HepG2 (cell line): ENCODE results near the gene MTA3. TPM values are rescaled to one million over a fixed set of nuclear protein-coding genes. Genes with fewer than 3 reads are reported as not detected.

Source experiments
- ARNTL ChIP-seq: sonication (generic); formaldehyde crosslinking; IDR thresholded peaks from 2 replicates; pipeline ENCODE4 v1.4.0; 2020; ENCODE audit warnings: mild to moderate bottlenecking, missing genetic modification reagents
- ATAD3A ChIP-seq: sonication (generic); formaldehyde crosslinking; IDR thresholded peaks from 2 replicates; pipeline ENCODE4 v1.4.0; 2020; ENCODE audit warnings: missing genetic modification reagents
- CEBPG ChIP-seq: IDR thresholded peaks from 2 replicates; pipeline ENCODE4 v1.6.1; 2016
- EHMT2 ChIP-seq: fragments of 200-600 bp; sonication (generic); IDR thresholded peaks from 2 replicates; pipeline ENCODE4 v1.7.0; 2017; ENCODE audit warnings: antibody characterized with exemption, low read depth, low read length, borderline replicate concordance
- EP300 ChIP-seq, 3 experiments: sonication (generic) in 1 of 3; formaldehyde crosslinking in 1 of 3; IDR thresholded peaks; 2 replicates each; pipeline versions ENCODE4 v1.5.1 to v1.6.1; 2011 to 2020; ENCODE audit warnings: low read depth in 2 of 3, low read length in 2 of 3, borderline replicate concordance in 1 of 3, improper control_type of control experiment in 1 of 3, mild to moderate bottlenecking in 1 of 3, missing genetic modification reagents in 1 of 3, moderate library complexity in 1 of 3
- ETV5 ChIP-seq: IDR thresholded peaks from 2 replicates; pipeline ENCODE4 v1.6.1; 2018; ENCODE audit warnings: missing biosample characterization, missing genetic modification reagents, inconsistent platforms, borderline replicate concordance
- FOSL2 ChIP-seq: sonication (generic); formaldehyde crosslinking; IDR thresholded peaks from 2 replicates; pipeline ENCODE4 v1.4.0; 2020; ENCODE audit warnings: missing genetic modification reagents
- GFI1 ChIP-seq: sonication (generic); formaldehyde crosslinking; IDR thresholded peaks from 2 replicates; pipeline ENCODE4 v1.5.0; 2020; ENCODE audit warnings: missing genetic modification reagents, mild to moderate bottlenecking, borderline replicate concordance
- KDM4B ChIP-seq: sonication (generic); formaldehyde crosslinking; IDR thresholded peaks from 2 replicates; pipeline ENCODE4 v1.4.0; 2020; ENCODE audit warnings: missing genetic modification reagents
- NFYC ChIP-seq: IDR thresholded peaks from 2 replicates; pipeline ENCODE4 v1.6.1; 2016; ENCODE audit warnings: missing genetic modification reagents, missing compliant biosample characterization
- RBFOX2 ChIP-seq: fragments of 200-400 bp; formaldehyde crosslinking; IDR thresholded peaks from 2 replicates; pipeline ENCODE4 v1.6.1; 2017; ENCODE audit warnings: low read depth, mild to moderate bottlenecking, low read length
- RFXANK ChIP-seq: IDR thresholded peaks from 2 replicates; pipeline ENCODE4 v1.6.1; 2016
- TARDBP ChIP-seq: sonication (generic); formaldehyde crosslinking; IDR thresholded peaks from 2 replicates; pipeline ENCODE4 v1.8.0; 2022; ENCODE audit warnings: mild to moderate bottlenecking, missing genetic modification reagents
- THAP11 ChIP-seq: IDR thresholded peaks from 2 replicates; pipeline ENCODE4 v1.6.1; 2016; ENCODE audit warnings: missing biosample characterization, missing genetic modification reagents
- ZBTB20 ChIP-seq: sonication (generic); formaldehyde crosslinking; IDR thresholded peaks from 2 replicates; pipeline ENCODE4 v1.8.1; 2023; ENCODE audit warnings: missing genetic modification reagents, low read depth, mild to moderate bottlenecking, borderline replicate concordance
- ZNF331 ChIP-seq: sonication (generic); formaldehyde crosslinking; IDR thresholded peaks from 2 replicates; pipeline ENCODE4 v1.4.0; 2020; ENCODE audit warnings: missing genetic modification reagents
- ZSCAN22 ChIP-seq: sonication (generic); formaldehyde crosslinking; IDR thresholded peaks from 2 replicates; pipeline ENCODE4 v1.4.0; 2020; ENCODE audit warnings: mild to moderate bottlenecking, missing genetic modification reagents
- polyA plus RNA-seq, 8 experiments: library from polyadenylated mRNA; depleted of rRNA in 3 of 8; stranded (reverse) in 7 of 8; unstranded in 1 of 8; fragments of >200 nt; fragmentation: Illumina TruSeq in 4 of 8; extraction: Trizol in 4 of 8; gene quantifications; 2 replicates each; pipeline versions ENCODE4 v1.2.1 to v1.2.3, GENCODE V29; 2011 to 2016; ENCODE audit warnings: low read depth in 4 of 8, missing spikeins in 1 of 8, mixed read lengths in 1 of 8; ENCODE audit not compliant: insufficient read depth in 1 of 8
- total RNA-seq, 5 experiments: library from RNA; depleted of rRNA; stranded (reverse); fragments of >200 nt; fragmentation: Illumina TruSeq; extraction: Trizol; gene quantifications; 2 replicates each; pipeline ENCODE4 v1.2.3, GENCODE V29; 2016; ENCODE audit warnings: low read depth in 1 of 5
- TF ChIP-seq, protein P1 (sequence below): IDR thresholded peaks from 2 replicates; pipeline ENCODE4 v1.6.1; 2016
- TF ChIP-seq, protein P2 (sequence below): IDR thresholded peaks from 2 replicates; pipeline ENCODE4 v1.6.1; 2012; ENCODE audit warnings: inconsistent platforms
- TF ChIP-seq, protein P3 (sequence below): sonication (generic); formaldehyde crosslinking; IDR thresholded peaks from 2 replicates; pipeline ENCODE4 v1.4.0; 2020; ENCODE audit warnings: missing genetic modification reagents
- TF ChIP-seq, protein P4 (sequence below), 2 experiments: fragments of 450-650 bp in 1 of 2; sonication (generic) in 1 of 2; formaldehyde crosslinking; IDR thresholded peaks; 2 replicates each; pipeline versions ENCODE4 v1.5.0 to v1.8.0; 2020 to 2022; ENCODE audit warnings: mild to moderate bottlenecking in 1 of 2, missing genetic modification reagents in 1 of 2
- TF ChIP-seq, protein P5 (sequence below), 2 experiments: sonication (generic) in 1 of 2; formaldehyde crosslinking in 1 of 2; IDR thresholded peaks; 2 replicates each; pipeline versions ENCODE4 v1.4.0 to v1.6.1; 2016 to 2020; ENCODE audit warnings: borderline replicate concordance in 1 of 2, low read depth in 1 of 2, mild to moderate bottlenecking in 1 of 2, missing genetic modification reagents in 1 of 2

The MTA3 gene
- total and polyA plus RNA-seq, 2 of the 13 experiments (the other 11 are each of a cell fraction or from before 2014, with no cell fraction given): 48.8 to 77.8 TPM

DNA sequence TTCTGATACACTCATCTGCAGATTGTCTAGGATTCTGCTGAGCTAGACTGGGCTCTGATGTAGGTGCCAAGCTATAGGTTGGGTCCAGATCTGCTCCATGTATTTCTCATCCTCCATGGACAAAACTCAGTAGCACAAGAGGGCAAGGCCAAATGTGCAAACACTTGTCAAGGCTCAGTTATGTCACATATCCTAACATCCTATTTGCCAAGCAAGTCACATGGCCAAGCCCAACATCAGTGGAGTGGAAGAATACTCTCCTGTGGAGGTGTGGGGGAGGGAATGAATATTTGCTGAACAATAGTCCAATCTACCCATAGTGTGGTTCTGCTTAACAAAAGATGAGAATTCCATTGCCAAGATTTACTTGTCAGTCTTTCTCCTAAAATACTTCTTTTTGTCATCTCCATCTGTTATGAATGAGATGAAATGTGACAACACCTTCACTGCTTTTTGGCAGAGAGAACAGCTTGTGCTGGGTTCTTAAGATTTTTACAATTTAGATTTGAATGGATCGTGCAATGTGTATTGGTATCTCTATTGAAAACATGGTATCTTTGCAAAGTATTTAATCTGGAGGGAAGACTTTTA lies 105.7 kb downstream of the MTA3 start (continued):
- TF ChIP-seq EHMT2 (peak; percentile 20; the same call in 1 of the 2 replicates), ZBTB20 (CRISPR knock-in tag) (peak; percentile 58; the same call in 1 of the 2 replicates), ARNTL (CRISPR knock-in tag) (peak; percentile 66), THAP11 (CRISPR knock-in tag) (0 out of 2 replicates have a peak, but pooled peaks have one; percentile 23), ATAD3A (no peak), TARDBP (CRISPR knock-in tag) (peak; percentile 68; the same call in 1 of the 2 replicates), EP300 (IDR thresholded peaks at IDR 0.05; ENCODE audit: low read depth in 2 of 2, low read length in 2 of 2) (peak in 1 of 2 experiments; percentile 72; a peak in 2 of 4 replicates), EP300 (CRISPR knock-in tag; IDR thresholded peaks at IDR 0.05; ENCODE audit: borderline replicate concordance) (no peak), FOSL2 (0 out of 2 replicates have a peak, but pooled peaks have one; percentile 13), NFYC (peak; percentile 79), RBFOX2 (no peak), KDM4B (no peak), RFXANK (CRISPR knock-in tag) (peak; percentile 1; the same call in 1 of the 2 replicates), GFI1 (CRISPR knock-in tag) (peak; percentile 35; the same call in 1 of the 2 replicates), ZSCAN22 (CRISPR knock-in tag) (no peak), ETV5 (CRISPR knock-in tag) (0 out of 2 replicates have a peak, but pooled peaks have one; percentile 22), ZNF331 (CRISPR knock-in tag) (peak; percentile 72), CEBPG (CRISPR knock-in tag) (peak; percentile 66)
- TF ChIP-seq, protein P1, sequence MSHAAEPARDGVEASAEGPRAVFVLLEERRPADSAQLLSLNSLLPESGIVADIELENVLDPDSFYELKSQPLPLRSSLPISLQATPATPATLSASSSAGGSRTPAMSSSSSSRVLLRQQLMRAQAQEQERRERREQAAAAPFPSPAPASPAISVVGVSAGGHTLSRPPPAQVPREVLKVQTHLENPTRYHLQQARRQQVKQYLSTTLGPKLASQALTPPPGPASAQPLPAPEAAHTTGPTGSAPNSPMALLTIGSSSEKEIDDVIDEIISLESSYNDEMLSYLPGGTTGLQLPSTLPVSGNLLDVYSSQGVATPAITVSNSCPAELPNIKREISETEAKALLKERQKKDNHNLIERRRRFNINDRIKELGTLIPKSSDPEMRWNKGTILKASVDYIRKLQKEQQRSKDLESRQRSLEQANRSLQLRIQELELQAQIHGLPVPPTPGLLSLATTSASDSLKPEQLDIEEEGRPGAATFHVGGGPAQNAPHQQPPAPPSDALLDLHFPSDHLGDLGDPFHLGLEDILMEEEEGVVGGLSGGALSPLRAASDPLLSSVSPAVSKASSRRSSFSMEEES: peak; percentile 84
- TF ChIP-seq, protein P2, sequence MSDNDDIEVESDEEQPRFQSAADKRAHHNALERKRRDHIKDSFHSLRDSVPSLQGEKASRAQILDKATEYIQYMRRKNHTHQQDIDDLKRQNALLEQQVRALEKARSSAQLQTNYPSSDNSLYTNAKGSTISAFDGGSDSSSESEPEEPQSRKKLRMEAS: peak; percentile 31; the same call in 1 of the 2 replicates
- TF ChIP-seq, protein P3, sequence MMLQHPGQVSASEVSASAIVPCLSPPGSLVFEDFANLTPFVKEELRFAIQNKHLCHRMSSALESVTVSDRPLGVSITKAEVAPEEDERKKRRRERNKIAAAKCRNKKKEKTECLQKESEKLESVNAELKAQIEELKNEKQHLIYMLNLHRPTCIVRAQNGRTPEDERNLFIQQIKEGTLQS (CRISPR knock-in tag): no peak
- TF ChIP-seq, protein P4, sequence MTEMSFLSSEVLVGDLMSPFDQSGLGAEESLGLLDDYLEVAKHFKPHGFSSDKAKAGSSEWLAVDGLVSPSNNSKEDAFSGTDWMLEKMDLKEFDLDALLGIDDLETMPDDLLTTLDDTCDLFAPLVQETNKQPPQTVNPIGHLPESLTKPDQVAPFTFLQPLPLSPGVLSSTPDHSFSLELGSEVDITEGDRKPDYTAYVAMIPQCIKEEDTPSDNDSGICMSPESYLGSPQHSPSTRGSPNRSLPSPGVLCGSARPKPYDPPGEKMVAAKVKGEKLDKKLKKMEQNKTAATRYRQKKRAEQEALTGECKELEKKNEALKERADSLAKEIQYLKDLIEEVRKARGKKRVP (CRISPR knock-in tag; IDR thresholded peaks at IDR 0.05): no peak
- TF ChIP-seq, protein P5, sequence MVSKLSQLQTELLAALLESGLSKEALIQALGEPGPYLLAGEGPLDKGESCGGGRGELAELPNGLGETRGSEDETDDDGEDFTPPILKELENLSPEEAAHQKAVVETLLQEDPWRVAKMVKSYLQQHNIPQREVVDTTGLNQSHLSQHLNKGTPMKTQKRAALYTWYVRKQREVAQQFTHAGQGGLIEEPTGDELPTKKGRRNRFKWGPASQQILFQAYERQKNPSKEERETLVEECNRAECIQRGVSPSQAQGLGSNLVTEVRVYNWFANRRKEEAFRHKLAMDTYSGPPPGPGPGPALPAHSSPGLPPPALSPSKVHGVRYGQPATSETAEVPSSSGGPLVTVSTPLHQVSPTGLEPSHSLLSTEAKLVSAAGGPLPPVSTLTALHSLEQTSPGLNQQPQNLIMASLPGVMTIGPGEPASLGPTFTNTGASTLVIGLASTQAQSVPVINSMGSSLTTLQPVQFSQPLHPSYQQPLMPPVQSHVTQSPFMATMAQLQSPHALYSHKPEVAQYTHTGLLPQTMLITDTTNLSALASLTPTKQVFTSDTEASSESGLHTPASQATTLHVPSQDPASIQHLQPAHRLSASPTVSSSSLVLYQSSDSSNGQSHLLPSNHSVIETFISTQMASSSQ (IDR thresholded peaks at IDR 0.05; ENCODE audit: low read depth): no peak
- TF ChIP-seq, protein P5 (CRISPR knock-in tag; IDR thresholded peaks at IDR 0.05; ENCODE audit: borderline replicate concordance): peak; percentile 49; the same call in 1 of the 2 replicates
